Upper lobe of left lung (tissue), 6 donors: ENCODE measurements around the gene SH3PXD2A. TPM values are rescaled to one million over a fixed set of nuclear protein-coding genes. Genes with fewer than 3 reads are reported as not detected.
A peak's percentile ranks its signal among the peaks of the same experiment; 100 is the strongest.

Experiments used
- ATAC-seq, 2 donors: fragments of 200-7000 bp; cut with Tn5 transposase; one replicate each; pipeline ENCODE4 v1.9.1; 2022; ENCODE audit warnings: mild to moderate bottlenecking in 2 of 2, moderate library complexity in 2 of 2; ENCODE audit not compliant: low FRiP score in 2 of 2
- DNase-seq, 2 donors: peaks; one replicate each; pipeline ENCODE4 v3.0.0-alpha.2; 2019 to 2020
- H3K27ac ChIP-seq, 4 donors: fragments of 200-600 bp; sonication (generic); one replicate each; pipeline ENCODE4 v1.5.1; 2016 to 2019
- H3K27me3 ChIP-seq, 4 donors: fragments of 200-600 bp; sonication (generic); one replicate each; pipeline ENCODE4 v1.5.1; 2017 to 2019
- H3K36me3 ChIP-seq, 4 donors: fragments of 200-600 bp; sonication (generic); one replicate each; pipeline ENCODE4 v1.5.1; 2016 to 2019
- H3K4me1 ChIP-seq, 4 donors: fragments of 200-600 bp; sonication (generic); one replicate each; pipeline ENCODE4 v1.5.1; 2018 to 2019
- H3K4me3 ChIP-seq, 4 donors: fragments of 200-600 bp; sonication (generic); one replicate each; pipeline ENCODE4 v1.5.1; 2017 to 2019; ENCODE audit warnings: mild to moderate bottlenecking in 2 of 4, moderate library complexity in 1 of 4
- H3K9me3 ChIP-seq, 4 donors: fragments of 200-600 bp; sonication (generic); one replicate each; pipeline ENCODE4 v1.5.1; 2018 to 2019
- EP300 ChIP-seq, 4 donors: sonication (generic); formaldehyde crosslinking; IDR thresholded peaks; one replicate each; pipeline ENCODE4 v1.5.1; 2017; ENCODE audit warnings: antibody characterized with exemption in 4 of 4, control low read depth in 2 of 4
- POLR2A ChIP-seq, 4 donors: fragments of 450-650 bp; IDR thresholded peaks; one replicate each; pipeline ENCODE4 v1.5.1; 2016 to 2017; ENCODE audit warnings: antibody characterized with exemption in 4 of 4, mild to moderate bottlenecking in 2 of 4
- POLR2AphosphoS5 ChIP-seq, 2 donors: sonication (generic); formaldehyde crosslinking; IDR thresholded peaks; one replicate each; pipeline ENCODE4 v1.5.1; 2017; ENCODE audit warnings: antibody characterized with exemption in 2 of 2
- WGBS, 2 donors: methylation state at CpG; one replicate each; pipeline ENCODE4 v1.1.5; 2017 to 2018; 5-methylcytosine and 5-hydroxymethylcytosine counted together
- total RNA-seq, 6 donors: library from RNA; depleted of rRNA in 4 of 6; stranded (reverse); fragments of >200 nt in 4 of 6; gene quantifications; one replicate each; pipeline versions ENCODE4 v1.1.0 to v1.2.1, GENCODE V29; 2016 to 2021
- TF ChIP-seq, protein P1 (sequence below), 6 experiments: fragments of 450-650 bp in 4 of 6; fragments of 200-600 bp in 2 of 6; sonication (generic) in 2 of 6; IDR thresholded peaks; one replicate each; pipeline ENCODE4 v1.5.1; 2016 to 2019; ENCODE audit warnings: antibody characterized with exemption in 6 of 6
- donor health status: DM: no; HTN: no; CAD: no; lungs with moderate emphysema.
- donor health status: DM: no; HTN: yes; CAD: no; lungs with severe emphysema.

Gene SH3PXD2A
- total RNA-seq, 6 donors from 2014 or later, result 19.6 to 42.2 (median 30.8) TPM

DNA sequence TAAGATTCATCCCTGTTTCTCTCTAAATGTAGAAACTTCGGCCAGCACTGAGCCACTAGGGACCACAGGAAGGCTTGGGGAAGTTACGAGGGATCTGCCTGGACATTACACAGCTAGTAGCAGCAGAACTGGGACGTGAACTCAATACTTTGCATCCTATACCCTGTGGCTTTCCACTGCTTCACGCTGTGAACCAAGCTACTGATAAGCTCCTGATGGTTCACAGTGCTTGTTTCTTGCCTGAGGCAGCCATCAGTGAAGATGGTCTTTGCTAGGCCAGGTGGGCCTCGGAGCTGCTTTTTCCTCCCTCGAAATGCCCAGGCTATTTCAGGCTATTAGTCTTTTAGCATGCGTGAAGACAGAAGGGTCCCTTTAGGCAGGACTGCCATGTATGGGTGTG, 132.7 kb downstream of the SH3PXD2A start:
- no peak for ATAC-seq

GRCh38 chr10:103720964-103721335, 134.4 kb downstream of the SH3PXD2A start:
- H3K4me1 ChIP-seq, result peaks cover 0 to 13% (median 0%) of the 10 kb centered on the region in 4 donors
- no peak for ATAC-seq
- peak overlapping the region in 1 of 4 donors; percentile 1 for H3K27ac ChIP-seq
- TF ChIP-seq EP300 (IDR thresholded peaks at IDR 0.05) (no peak), POLR2A (IDR thresholded peaks at IDR 0.05) (no peak), POLR2AphosphoS5 (IDR thresholded peaks at IDR 0.05) (no peak)
- TF ChIP-seq, protein P1, sequence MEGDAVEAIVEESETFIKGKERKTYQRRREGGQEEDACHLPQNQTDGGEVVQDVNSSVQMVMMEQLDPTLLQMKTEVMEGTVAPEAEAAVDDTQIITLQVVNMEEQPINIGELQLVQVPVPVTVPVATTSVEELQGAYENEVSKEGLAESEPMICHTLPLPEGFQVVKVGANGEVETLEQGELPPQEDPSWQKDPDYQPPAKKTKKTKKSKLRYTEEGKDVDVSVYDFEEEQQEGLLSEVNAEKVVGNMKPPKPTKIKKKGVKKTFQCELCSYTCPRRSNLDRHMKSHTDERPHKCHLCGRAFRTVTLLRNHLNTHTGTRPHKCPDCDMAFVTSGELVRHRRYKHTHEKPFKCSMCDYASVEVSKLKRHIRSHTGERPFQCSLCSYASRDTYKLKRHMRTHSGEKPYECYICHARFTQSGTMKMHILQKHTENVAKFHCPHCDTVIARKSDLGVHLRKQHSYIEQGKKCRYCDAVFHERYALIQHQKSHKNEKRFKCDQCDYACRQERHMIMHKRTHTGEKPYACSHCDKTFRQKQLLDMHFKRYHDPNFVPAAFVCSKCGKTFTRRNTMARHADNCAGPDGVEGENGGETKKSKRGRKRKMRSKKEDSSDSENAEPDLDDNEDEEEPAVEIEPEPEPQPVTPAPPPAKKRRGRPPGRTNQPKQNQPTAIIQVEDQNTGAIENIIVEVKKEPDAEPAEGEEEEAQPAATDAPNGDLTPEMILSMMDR (IDR thresholded peaks at IDR 0.05), result no peak
- WGBS, 2 donors, result 63% methylated on average over 5 to 6 of the region's 6 CpGs
- peaks cover 0 to 17% (median 2%) of the 10 kb centered on the region in 4 donors for H3K36me3 ChIP-seq
- H3K9me3 ChIP-seq, result no peaks in the 10 kb centered on the region
- H3K4me3 ChIP-seq, result no peak overlapping the region
- DNase-seq, result no peak
- H3K27me3 ChIP-seq, result no peaks in the 10 kb centered on the region

More for the DNA sequence above, 132.7 kb downstream of the SH3PXD2A start:
- WGBS, 2 donors, result 88 to 90% methylated on average over 7 of the region's 7 CpGs
- Histone ChIP-seq H3K4me1 (peaks cover 0 to 7% (median 0%) of the 10 kb centered on the region in 4 donors), H3K9me3 (no peaks in the 10 kb centered on the region), H3K4me3 (no peak overlapping the region), H3K27me3 (no peaks in the 10 kb centered on the region), H3K27ac (no peak overlapping the region), H3K36me3 (peaks cover 0 to 17% (median 2%) of the 10 kb centered on the region in 4 donors)
- DNase-seq, result no peak
- TF ChIP-seq, protein P1 (IDR thresholded peaks at IDR 0.05), result no peak
- no peak for TF ChIP-seq POLR2A (IDR thresholded peaks at IDR 0.05)

- TF ChIP-seq POLR2A (IDR thresholded peaks at IDR 0.05), result no peak
- Histone ChIP-seq H3K27me3 (no peaks in the 10 kb centered on the region), H3K4me1 (peaks cover 0 to 13% (median 0%) of the 10 kb centered on the region in 4 donors), H3K9me3 (no peaks in the 10 kb centered on the region), H3K27ac (no peak overlapping the region), H3K36me3 (peaks cover 0 to 17% (median 2%) of the 10 kb centered on the region in 4 donors), H3K4me3 (no peak overlapping the region)
- ATAC-seq (no peak), DNase-seq (no peak)
- WGBS, 2 donors, result 64 to 73% methylated on average over 7 to 17 of the region's 17 CpGs
Observed at GRCh38 chr10:103720328-103720963, 134.9 kb downstream of the SH3PXD2A start.

- no peaks in the 10 kb centered on the region for H3K9me3 ChIP-seq
- no peak overlapping the region for H3K4me3 ChIP-seq
- ATAC-seq (no peak), DNase-seq (no peak)
- TF ChIP-seq EP300 (IDR thresholded peaks at IDR 0.05) (no peak), POLR2AphosphoS5 (IDR thresholded peaks at IDR 0.05) (no peak), POLR2A (IDR thresholded peaks at IDR 0.05) (no peak)
- TF ChIP-seq, protein P1 (IDR thresholded peaks at IDR 0.05), result no peak
- H3K27ac ChIP-seq, result no peak overlapping the region
- H3K27me3 ChIP-seq, result no peaks in the 10 kb centered on the region
- WGBS, 2 donors, result 77 to 86% methylated on average over 4 of the region's 5 CpGs
- H3K36me3 ChIP-seq, result peaks cover 0 to 17% (median 2%) of the 10 kb centered on the region in 4 donors
- H3K4me1 ChIP-seq, result peaks cover 0 to 13% (median 0%) of the 10 kb centered on the region in 4 donors
Observed at GRCh38 chr10:103719036-103719435, 136.3 kb downstream of the SH3PXD2A start.

- DNase-seq, result no peak
- Histone ChIP-seq H3K9me3 (no peaks in the 10 kb centered on the region), H3K36me3 (peaks cover 0 to 10% (median 2%) of the 10 kb centered on the region in 4 donors), H3K27ac (no peak overlapping the region), H3K4me3 (no peak overlapping the region), H3K4me1 (peaks cover 0 to 13% (median 0%) of the 10 kb centered on the region in 4 donors), H3K27me3 (no peaks in the 10 kb centered on the region)
- no peak for TF ChIP-seq EP300 (IDR thresholded peaks at IDR 0.05)
- TF ChIP-seq POLR2A (IDR thresholded peaks at IDR 0.05), result no peak
- TF ChIP-seq, protein P1 (IDR thresholded peaks at IDR 0.05), result no peak
- no peak for TF ChIP-seq POLR2AphosphoS5 (IDR thresholded peaks at IDR 0.05)
- 91 to 98% methylated on average over 4 of the region's 4 CpGs for WGBS, 2 donors
- no peak for ATAC-seq
Observed at GRCh38 chr10:103718247-103718620, 137.1 kb downstream of the SH3PXD2A start.
